ENCODE data around the gene ZNHIT2.

ZNHIT2 gene

GRCh38 chr11:65103476-65103875 lies 14.0 kb downstream of the ZNHIT2 start:
- H3K9me2 ChIP-seq (replicated peaks; ENCODE audit: low read depth, low read length), result no peaks in the 10 kb centered on the region
- H3K4me1 ChIP-seq (ENCODE audit: insufficient read depth, low read length, poor library complexity, severe bottlenecking), result peaks cover 6% of the 10 kb centered on the region
- H3K79me2 ChIP-seq (ENCODE audit: insufficient read depth, low read length), result peaks cover 29% of the 10 kb centered on the region
- H3K4me3 ChIP-seq (ENCODE audit: low read length, poor library complexity, severe bottlenecking), result no peak overlapping the region
- H3K9me3 ChIP-seq (ENCODE audit: insufficient read depth, low read depth, low read length), result no peaks in the 10 kb centered on the region
- no peak overlapping the region for H2AFZ ChIP-seq (ENCODE audit: low read length)
- H3K9ac ChIP-seq (ENCODE audit: low read depth, low read length, poor library complexity, severe bottlenecking), result no peak overlapping the region
- no peaks in the 10 kb centered on the region for H3K27me3 ChIP-seq (ENCODE audit: insufficient read depth, low read length, poor library complexity, severe bottlenecking)
- TF ChIP-seq EZH2phosphoT487 (IDR thresholded peaks at IDR 0.05; ENCODE audit: borderline replicate concordance), result no peak
- TF ChIP-seq, protein P1, sequence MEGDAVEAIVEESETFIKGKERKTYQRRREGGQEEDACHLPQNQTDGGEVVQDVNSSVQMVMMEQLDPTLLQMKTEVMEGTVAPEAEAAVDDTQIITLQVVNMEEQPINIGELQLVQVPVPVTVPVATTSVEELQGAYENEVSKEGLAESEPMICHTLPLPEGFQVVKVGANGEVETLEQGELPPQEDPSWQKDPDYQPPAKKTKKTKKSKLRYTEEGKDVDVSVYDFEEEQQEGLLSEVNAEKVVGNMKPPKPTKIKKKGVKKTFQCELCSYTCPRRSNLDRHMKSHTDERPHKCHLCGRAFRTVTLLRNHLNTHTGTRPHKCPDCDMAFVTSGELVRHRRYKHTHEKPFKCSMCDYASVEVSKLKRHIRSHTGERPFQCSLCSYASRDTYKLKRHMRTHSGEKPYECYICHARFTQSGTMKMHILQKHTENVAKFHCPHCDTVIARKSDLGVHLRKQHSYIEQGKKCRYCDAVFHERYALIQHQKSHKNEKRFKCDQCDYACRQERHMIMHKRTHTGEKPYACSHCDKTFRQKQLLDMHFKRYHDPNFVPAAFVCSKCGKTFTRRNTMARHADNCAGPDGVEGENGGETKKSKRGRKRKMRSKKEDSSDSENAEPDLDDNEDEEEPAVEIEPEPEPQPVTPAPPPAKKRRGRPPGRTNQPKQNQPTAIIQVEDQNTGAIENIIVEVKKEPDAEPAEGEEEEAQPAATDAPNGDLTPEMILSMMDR (conservative IDR thresholded peaks at IDR 0.05; ENCODE audit: low read length), result no peak
- no peak overlapping the region for H3K4me2 ChIP-seq (ENCODE audit: low read depth, low read length, poor library complexity, severe bottlenecking)
- no peaks in the 10 kb centered on the region for H3F3A ChIP-seq (ENCODE audit: low read depth)
- no peaks in the 10 kb centered on the region for H4K20me1 ChIP-seq (ENCODE audit: insufficient read depth, low read length, poor library complexity, severe bottlenecking)
- no peaks in the 10 kb centered on the region; the same call in 1 of the 2 replicates for H3K36me3 ChIP-seq (ENCODE audit: insufficient read depth, low read length)

- Histone ChIP-seq H3K9ac (ENCODE audit: low read depth, low read length, poor library complexity, severe bottlenecking) (no peak overlapping the region), H4K20me1 (ENCODE audit: insufficient read depth, low read length, poor library complexity, severe bottlenecking) (peaks cover 2% of the 10 kb centered on the region), H3K4me2 (ENCODE audit: low read depth, low read length, poor library complexity, severe bottlenecking) (no peak overlapping the region), H3K4me1 (ENCODE audit: insufficient read depth, low read length, poor library complexity, severe bottlenecking) (peaks cover 14% of the 10 kb centered on the region), H3K79me2 (ENCODE audit: insufficient read depth, low read length) (peaks cover 40% of the 10 kb centered on the region), H2AFZ (ENCODE audit: low read length) (no peak overlapping the region), H3K9me3 (ENCODE audit: insufficient read depth, low read depth, low read length) (no peaks in the 10 kb centered on the region), H3K4me3 (ENCODE audit: low read length, poor library complexity, severe bottlenecking) (no peak overlapping the region), H3K9me2 (replicated peaks; ENCODE audit: low read depth, low read length) (no peaks in the 10 kb centered on the region), H3K36me3 (ENCODE audit: insufficient read depth, low read length) (no peaks in the 10 kb centered on the region), H3K27me3 (ENCODE audit: insufficient read depth, low read length, poor library complexity, severe bottlenecking) (no peaks in the 10 kb centered on the region), H3F3A (ENCODE audit: low read depth) (no peaks in the 10 kb centered on the region)
- TF ChIP-seq EZH2phosphoT487 (IDR thresholded peaks at IDR 0.05; ENCODE audit: borderline replicate concordance), result no peak
- TF ChIP-seq, protein P1 (conservative IDR thresholded peaks at IDR 0.05; ENCODE audit: low read length), result no peak
These were observed 15.1 kb downstream of the ZNHIT2 start for GRCh38 chr11:65102142-65103095.

DNA sequence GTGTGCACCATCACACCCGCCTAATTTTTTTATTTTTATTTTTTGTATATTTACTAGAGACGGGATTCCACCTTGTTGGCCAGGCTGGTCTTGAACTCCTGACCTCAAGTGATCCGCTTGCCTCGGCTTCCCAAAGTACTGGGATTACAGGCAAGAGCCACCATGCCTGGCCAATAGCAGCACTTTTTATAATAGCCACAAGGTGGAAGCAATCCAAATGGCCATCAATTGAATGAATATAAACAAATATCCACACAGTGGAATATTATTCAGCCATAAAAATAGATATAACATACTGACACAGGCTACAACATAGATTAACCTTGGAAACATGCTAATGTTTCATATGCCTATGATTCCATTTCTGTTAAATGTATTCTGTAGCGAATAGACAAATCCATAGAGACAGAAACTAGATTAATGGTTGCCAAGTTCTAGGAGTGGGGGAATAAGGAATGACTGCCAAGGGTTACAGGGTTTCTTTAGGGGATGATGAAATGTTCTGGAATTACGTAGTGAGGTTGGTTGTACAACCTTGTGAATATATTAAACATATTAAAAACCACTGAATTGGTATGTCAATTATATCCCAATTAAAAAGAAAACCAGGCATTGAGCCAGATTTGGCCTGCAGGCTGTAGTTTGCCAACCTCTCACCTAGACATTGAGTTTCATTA lies 16.7 kb downstream of the ZNHIT2 start:
- Histone ChIP-seq H3K4me1 (ENCODE audit: insufficient read depth, low read length, poor library complexity, severe bottlenecking) (peaks cover 24% of the 10 kb centered on the region), H4K20me1 (ENCODE audit: insufficient read depth, low read length, poor library complexity, severe bottlenecking) (peaks cover 14% of the 10 kb centered on the region)

More for the DNA sequence above, 16.7 kb downstream of the ZNHIT2 start:
- Histone ChIP-seq H3K9me3 (ENCODE audit: insufficient read depth, low read depth, low read length) (no peaks in the 10 kb centered on the region), H3K79me2 (ENCODE audit: insufficient read depth, low read length) (peaks cover 49% of the 10 kb centered on the region), H3K9ac (ENCODE audit: low read depth, low read length, poor library complexity, severe bottlenecking) (no peak overlapping the region), H3K36me3 (ENCODE audit: insufficient read depth, low read length) (no peaks in the 10 kb centered on the region), H2AFZ (ENCODE audit: low read length) (no peak overlapping the region), H3K4me3 (ENCODE audit: low read length, poor library complexity, severe bottlenecking) (no peak overlapping the region), H3K27me3 (ENCODE audit: insufficient read depth, low read length, poor library complexity, severe bottlenecking) (no peaks in the 10 kb centered on the region), H3F3A (ENCODE audit: low read depth) (no peaks in the 10 kb centered on the region), H3K9me2 (replicated peaks; ENCODE audit: low read depth, low read length) (no peaks in the 10 kb centered on the region), H3K4me2 (ENCODE audit: low read depth, low read length, poor library complexity, severe bottlenecking) (no peak overlapping the region)
- no peak for TF ChIP-seq EZH2phosphoT487 (IDR thresholded peaks at IDR 0.05; ENCODE audit: borderline replicate concordance)
- TF ChIP-seq, protein P1 (conservative IDR thresholded peaks at IDR 0.05; ENCODE audit: low read length), result peak; percentile 28; the same call in 1 of the 2 replicates
